Duodenal mucosa (tissue), 2 donors: ENCODE measurements around the gene EVL.
"Not testable (repeated sequence)": the region's sequence is repeated elsewhere in the genome, so short reads cannot be mapped to it uniquely, and the experiment has no call there.

Source experiments
- H3K27ac ChIP-seq: one replicate; pipeline ENCODE4 v1.7.0; 2013; ENCODE audit warnings: low read depth, low read length
- H3K27me3 ChIP-seq, 2 donors: one replicate each; pipeline ENCODE4 v1.7.0; 2013; ENCODE audit warnings: low read length in 2 of 2, control low read depth in 1 of 2; ENCODE audit not compliant: insufficient read depth in 2 of 2, control insufficient read depth in 1 of 2
- H3K36me3 ChIP-seq, 2 donors: one replicate each; pipeline ENCODE4 v1.7.0; 2013; ENCODE audit warnings: low read length in 2 of 2, control low read depth in 1 of 2; ENCODE audit not compliant: insufficient read depth in 2 of 2, control insufficient read depth in 1 of 2
- H3K4me1 ChIP-seq, 2 donors: one replicate each; pipeline ENCODE4 v1.7.0; 2013; ENCODE audit warnings: low read length in 2 of 2, control low read depth in 1 of 2; ENCODE audit not compliant: insufficient read depth in 2 of 2, control insufficient read depth in 1 of 2
- H3K4me3 ChIP-seq, 2 donors: one replicate each; pipeline ENCODE4 v1.7.0; 2013; ENCODE audit warnings: low read length in 2 of 2, low read depth in 1 of 2
- H3K9ac ChIP-seq, 2 donors: one replicate each; pipeline ENCODE4 v1.7.0; 2013; ENCODE audit warnings: low read length in 2 of 2, low read depth in 1 of 2
- H3K9me3 ChIP-seq, 2 donors: one replicate each; pipeline ENCODE4 v1.7.0; 2013; ENCODE audit warnings: low read length in 2 of 2, control low read depth in 1 of 2; ENCODE audit not compliant: control insufficient read depth in 1 of 2

Gene EVL

DNA sequence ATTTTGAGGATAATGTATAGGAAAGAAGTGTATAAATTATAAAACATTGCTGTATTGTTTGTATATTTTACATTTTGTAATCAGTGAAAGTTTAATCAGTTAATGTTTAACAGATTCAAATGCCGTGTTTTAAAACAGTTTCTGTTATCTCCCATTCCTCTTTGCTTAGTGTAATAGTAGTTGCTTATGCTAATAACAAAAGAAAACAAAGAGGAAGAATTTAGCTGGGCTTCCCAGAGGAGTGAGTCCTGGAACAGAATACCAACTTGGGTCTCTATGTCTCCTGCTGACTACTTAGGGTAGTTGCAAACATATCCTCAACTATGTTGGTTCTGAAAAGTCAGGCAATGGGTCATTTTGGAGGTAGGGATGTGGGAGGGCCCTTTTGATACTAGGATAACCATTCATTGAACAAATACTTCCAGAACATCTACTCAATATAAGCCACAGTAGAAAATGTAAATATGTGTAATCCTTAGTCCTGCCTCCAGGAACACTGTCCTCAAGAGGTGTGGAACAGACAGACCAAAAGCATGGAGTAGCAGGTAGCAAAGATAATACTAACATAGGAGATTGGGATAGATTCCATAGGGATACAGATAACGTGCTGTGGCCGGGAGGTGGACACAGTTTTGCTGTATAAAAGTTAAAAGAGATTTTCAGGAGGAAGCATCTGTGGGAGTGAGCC is 36.1 kb upstream of the EVL start:
- peaks cover 25 to 26% of the 10 kb centered on the region in 2 donors for H3K4me1 ChIP-seq
- no peaks in the 10 kb centered on the region for H3K27me3 ChIP-seq
- no peaks in the 10 kb centered on the region for H3K9me3 ChIP-seq
- no peak overlapping the region for H3K4me3 ChIP-seq
- H3K27ac ChIP-seq: no peak overlapping the region
- H3K9ac ChIP-seq: no peak overlapping the region
- no peaks in the 10 kb centered on the region for H3K36me3 ChIP-seq

DNA sequence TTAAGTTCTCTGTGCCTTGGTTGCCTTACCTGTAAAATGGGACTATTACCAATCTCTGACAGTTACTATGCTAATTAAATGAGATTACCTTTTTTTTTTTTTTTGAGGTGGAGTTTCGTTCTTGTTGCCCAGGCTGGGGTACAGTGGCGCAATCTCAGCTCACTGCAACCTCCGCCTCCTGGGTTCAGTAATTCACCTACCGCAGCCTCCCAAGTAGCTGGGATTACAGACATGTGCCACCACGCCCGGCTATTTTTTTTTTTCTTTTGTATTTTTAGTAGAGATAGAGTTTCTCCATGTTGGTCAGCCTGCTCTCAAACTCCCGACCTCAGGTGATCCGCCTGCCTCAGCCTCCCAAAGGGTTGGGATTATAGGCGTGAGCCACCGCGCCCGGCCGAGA is 35.2 kb upstream of the EVL start:
- H3K27ac ChIP-seq, H3K36me3 ChIP-seq, H3K9ac ChIP-seq, H3K4me3 ChIP-seq, H3K9me3 ChIP-seq, H3K27me3 ChIP-seq: not testable (repeated sequence)
- peaks cover 16 to 19% of the 10 kb centered on the region in 2 donors for H3K4me1 ChIP-seq

DNA sequence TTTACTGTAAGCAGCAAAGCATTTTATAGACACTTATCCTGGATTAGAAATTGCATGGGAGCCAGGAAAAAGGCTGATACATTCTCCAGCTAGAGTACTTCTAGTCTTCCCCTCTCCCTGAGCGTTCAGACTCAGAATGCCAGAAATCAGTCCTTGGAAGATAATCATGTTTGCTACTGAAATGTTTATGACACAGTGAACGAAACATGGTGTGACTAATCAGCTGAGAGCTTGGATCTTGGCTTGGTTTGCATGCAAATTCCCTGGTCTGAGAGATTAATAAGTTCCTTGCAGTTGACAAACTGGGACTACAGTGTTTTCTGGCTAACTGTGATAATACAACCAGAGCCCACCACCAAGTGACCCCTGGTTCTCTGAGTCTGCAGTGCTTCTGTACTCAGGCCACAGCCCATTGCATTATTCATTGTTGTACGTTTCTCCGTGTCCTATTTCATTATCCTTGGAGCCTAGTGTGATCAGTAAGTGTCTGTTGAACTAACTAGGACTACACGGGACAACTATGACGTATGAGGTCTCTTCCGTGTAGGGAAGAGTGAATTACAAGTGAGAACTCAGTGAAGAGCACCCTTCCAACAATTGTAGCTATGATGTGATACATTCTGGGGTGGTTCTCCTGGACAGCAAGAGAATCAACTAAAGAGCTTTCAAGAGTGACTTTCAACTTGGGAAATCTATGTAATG is 34.6 kb upstream of the EVL start:
- Histone ChIP-seq H3K36me3 (no peaks in the 10 kb centered on the region), H3K9ac (no peak overlapping the region), H3K4me3 (no peak overlapping the region), H3K9me3 (no peaks in the 10 kb centered on the region), H3K4me1 (peaks cover 13 to 16% of the 10 kb centered on the region in 2 donors), H3K27ac (no peak overlapping the region), H3K27me3 (no peaks in the 10 kb centered on the region)

DNA sequence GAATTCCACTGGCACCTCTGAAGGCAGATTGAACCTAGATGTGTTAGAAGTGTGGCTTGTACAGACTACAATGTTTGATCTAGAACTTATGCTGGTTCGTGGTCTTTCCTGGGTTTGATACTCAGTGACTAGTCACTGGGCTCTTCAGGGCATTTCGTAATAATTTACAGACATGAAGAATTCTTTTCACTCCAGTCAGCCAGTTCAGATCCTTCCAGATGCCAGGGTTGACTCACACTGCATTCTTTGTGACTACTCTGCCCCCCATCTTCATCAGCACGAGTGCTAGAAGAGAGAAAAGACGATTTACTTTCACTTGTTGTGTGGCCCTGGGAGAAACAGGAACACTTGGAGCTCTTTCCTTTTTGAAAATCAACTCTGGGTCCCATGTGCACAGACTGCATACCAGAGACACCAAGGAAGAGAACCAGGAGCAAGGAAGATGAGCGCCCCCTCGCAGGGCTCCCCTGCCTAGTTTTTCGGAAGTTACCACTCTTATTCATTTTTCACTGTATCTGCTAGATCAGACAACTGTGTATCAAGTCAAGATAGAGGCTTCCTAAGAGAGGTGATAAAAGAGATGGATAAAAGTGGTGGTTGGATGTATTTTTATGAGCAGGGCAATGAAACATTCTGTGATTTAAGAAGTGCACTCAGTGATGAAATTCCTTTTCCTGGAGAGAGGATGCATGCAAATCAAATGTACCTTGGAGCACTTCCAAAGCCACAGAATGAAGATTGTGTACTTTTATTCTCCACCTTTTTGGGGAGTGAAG is 33.5 kb upstream of the EVL start:
- Histone ChIP-seq H3K27ac (no peak overlapping the region), H3K4me1 (peaks cover 13 to 16% of the 10 kb centered on the region in 2 donors), H3K9ac (no peak overlapping the region)

DNA sequence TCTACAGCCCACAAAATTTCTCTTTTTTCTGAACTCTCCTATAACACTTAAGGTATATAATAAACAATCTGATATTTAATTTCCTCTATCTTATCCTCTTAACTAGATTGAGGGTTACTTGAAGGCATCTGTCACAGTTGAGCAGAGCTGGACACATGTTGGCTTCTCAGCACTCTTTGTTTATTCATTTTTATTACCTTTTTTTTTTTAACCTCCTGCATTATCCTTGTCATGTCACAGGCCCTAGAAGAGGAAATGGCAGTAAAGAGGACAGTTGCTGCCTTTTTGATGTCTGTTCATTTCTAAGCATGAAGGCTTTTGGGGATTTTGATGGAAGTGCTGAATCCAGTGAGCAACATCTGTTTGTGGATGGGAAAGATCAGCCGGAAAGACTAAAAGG is 32.5 kb upstream of the EVL start:
- no peaks in the 10 kb centered on the region for H3K9me3 ChIP-seq
- H3K27ac ChIP-seq: no peak overlapping the region
- no peak overlapping the region for H3K9ac ChIP-seq
- H3K4me1 ChIP-seq: peaks cover 13 to 16% of the 10 kb centered on the region in 2 donors
- no peaks in the 10 kb centered on the region for H3K27me3 ChIP-seq
- no peak overlapping the region for H3K4me3 ChIP-seq
- no peaks in the 10 kb centered on the region for H3K36me3 ChIP-seq

More for the DNA sequence above, 33.5 kb upstream of the EVL start:
- no peaks in the 10 kb centered on the region for H3K36me3 ChIP-seq
- no peaks in the 10 kb centered on the region for H3K9me3 ChIP-seq
- no peaks in the 10 kb centered on the region for H3K27me3 ChIP-seq
- H3K4me3 ChIP-seq: no peak overlapping the region

DNA sequence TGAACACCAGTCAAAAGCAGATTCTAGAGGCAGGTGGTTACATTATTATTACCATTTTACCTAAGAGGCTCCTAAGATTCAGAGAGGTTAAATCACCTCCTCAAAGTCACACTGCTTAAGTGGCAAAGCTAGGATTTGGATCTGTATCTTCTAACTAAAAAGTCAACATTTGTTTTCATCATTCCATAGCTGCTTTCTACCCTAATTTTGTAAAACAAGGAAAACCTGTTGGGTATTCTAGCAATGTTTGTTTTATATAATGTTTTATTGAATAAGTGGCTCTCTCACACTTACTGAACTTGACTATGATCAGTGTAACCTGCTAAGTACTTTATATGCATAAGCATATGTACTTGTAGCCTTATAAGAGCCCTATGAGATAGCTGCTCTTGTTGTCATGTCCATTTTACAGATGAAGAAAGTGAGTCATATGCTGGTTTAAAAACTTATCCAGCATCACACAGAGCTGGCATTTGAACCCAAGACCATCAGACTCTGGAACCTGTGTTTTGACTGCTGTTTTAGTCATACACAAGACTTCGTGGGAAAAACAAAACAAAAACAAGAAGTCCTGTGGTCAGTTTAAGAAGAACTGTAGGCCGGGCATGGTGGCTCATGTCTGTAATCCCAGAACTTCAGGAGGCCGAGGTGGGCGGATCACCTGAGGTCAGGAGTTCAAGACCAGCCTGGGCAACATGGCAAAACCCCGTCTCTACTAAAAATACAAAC is 31.7 kb upstream of the EVL start:
- H3K36me3 ChIP-seq: no peaks in the 10 kb centered on the region
- no peaks in the 10 kb centered on the region for H3K9me3 ChIP-seq
- no peaks in the 10 kb centered on the region for H3K27me3 ChIP-seq
- no peak overlapping the region for H3K27ac ChIP-seq
- H3K4me3 ChIP-seq: no peak overlapping the region
- H3K4me1 ChIP-seq: peaks cover 13 to 16% of the 10 kb centered on the region in 2 donors
- H3K9ac ChIP-seq: no peak overlapping the region

DNA sequence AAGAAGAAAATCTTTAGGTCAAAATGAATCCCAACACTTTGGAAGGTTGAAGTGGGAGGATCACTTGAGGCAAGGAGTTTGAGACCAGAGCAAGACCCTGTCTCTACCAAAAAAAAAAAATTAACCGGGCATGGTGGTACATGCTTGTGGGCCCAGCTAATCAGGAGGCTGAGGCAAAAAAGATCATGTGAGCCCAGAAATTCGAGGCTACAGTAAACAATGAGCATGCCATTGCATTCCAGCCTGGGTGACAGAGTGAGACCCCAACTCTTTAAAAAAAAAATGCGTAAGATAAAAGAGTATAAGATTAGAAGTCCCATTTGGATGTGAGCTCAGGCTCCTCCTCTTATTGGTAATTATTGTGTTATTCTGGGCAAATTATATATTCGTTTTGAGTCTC is 30.8 kb upstream of the EVL start:
- no peak overlapping the region for H3K4me3 ChIP-seq
- H3K27me3 ChIP-seq: no peaks in the 10 kb centered on the region
- no peaks in the 10 kb centered on the region for H3K9me3 ChIP-seq
- peaks cover 8 to 11% of the 10 kb centered on the region in 2 donors for H3K4me1 ChIP-seq
- no peak overlapping the region for H3K9ac ChIP-seq
- no peaks in the 10 kb centered on the region for H3K36me3 ChIP-seq
- H3K27ac ChIP-seq: no peak overlapping the region

DNA sequence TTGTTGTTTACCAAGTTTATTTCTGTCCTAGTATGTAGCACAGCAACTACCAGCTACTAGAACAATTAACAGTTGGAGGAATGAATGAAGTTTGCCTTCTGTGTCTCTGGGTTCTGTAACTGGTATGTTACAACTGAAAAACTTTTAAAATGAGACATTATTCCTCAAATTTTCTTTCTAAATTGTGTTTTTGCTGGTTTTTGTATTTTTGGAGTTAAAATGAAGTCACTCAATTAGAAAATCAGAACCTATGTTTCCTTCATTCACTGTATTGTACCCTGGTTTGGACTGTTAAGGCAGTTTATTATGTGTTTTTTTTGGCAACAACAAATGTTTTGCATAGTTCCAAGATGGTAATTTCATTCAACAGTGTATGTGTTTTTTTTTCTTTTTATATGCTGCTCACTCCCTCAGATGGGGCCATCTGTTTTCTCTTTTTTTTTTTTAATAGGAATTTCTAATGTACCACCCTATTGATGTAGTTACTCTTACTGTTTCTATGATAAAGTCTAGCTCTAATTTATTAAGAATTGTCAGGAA is 30.2 kb upstream of the EVL start:
- H3K4me1 ChIP-seq: peaks cover 5 to 8% of the 10 kb centered on the region in 2 donors
- H3K27me3 ChIP-seq: no peaks in the 10 kb centered on the region
- H3K9me3 ChIP-seq: no peaks in the 10 kb centered on the region
- H3K27ac ChIP-seq: no peak overlapping the region
- no peaks in the 10 kb centered on the region for H3K36me3 ChIP-seq
- H3K4me3 ChIP-seq: no peak overlapping the region
- H3K9ac ChIP-seq: no peak overlapping the region

DNA sequence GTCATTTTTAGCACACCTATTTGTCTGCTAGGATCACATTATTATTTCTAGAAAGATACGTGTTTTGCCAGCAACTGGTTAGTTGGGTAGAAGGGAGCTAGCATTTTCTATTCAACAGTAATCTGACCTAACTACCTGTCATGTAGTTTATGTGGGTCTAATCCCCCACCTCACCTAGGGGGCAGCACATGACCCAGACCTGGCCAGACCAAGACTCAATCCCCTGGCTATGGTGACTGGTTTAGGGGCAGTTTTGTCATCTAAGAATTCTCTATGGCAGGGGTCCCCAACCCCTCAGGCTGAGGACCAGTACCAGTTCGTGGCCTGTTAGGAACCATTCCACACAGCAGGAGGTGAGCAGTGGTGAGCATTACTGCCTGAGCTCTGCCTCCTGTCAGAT is 29.5 kb upstream of the EVL start:
- H3K4me1 ChIP-seq: peaks cover 3 to 8% of the 10 kb centered on the region in 2 donors
- no peaks in the 10 kb centered on the region for H3K36me3 ChIP-seq

More for the DNA sequence above, 29.5 kb upstream of the EVL start:
- no peaks in the 10 kb centered on the region for H3K27me3 ChIP-seq
- no peak overlapping the region for H3K27ac ChIP-seq
- H3K4me3 ChIP-seq: no peak overlapping the region
- no peak overlapping the region for H3K9ac ChIP-seq
- H3K9me3 ChIP-seq: no peaks in the 10 kb centered on the region
